ENCODE results near the gene CD274. TPM values are rescaled to one million over a fixed set of nuclear protein-coding genes. Genes with fewer than 3 reads are reported as not detected.

The CD274 gene
- polyA plus RNA-seq, 1 donor from 2014 or later, result 0.16 TPM

DNA sequence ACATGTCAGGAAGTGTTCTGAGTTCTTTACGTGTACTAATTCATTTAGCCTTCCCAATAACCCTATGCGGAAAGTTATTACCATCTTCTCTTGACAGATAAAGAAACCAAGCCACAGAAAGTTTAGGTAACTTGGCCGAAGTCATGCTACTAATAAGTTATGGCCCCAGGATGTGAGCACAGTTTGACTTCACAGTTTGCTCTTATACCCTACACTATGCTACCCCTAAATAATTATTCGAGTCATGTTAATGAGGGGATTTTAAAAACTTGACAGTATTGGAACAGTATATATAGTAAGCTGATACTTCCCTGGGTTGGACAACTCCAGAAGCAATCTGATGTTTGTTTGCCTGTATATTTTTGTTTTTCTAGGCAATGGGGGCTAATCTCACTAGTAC, 30.6 kb downstream of the CD274 start:
- no peak overlapping the region for H3K4me3 ChIP-seq (ENCODE audit: low read length)
- H4K20me1 ChIP-seq (ENCODE audit: insufficient read depth), result no peaks in the 10 kb centered on the region
- H3F3A ChIP-seq (ENCODE audit: insufficient read depth, low read length, poor library complexity, severe bottlenecking), result no peaks in the 10 kb centered on the region
- no peak overlapping the region for H3K27ac ChIP-seq (ENCODE audit: low read length)
- H3K79me2 ChIP-seq (replicated peaks; ENCODE audit: insufficient read depth, low read length), result no peaks in the 10 kb centered on the region
- no peaks in the 10 kb centered on the region for H3K9me2 ChIP-seq (ENCODE audit: insufficient read depth, low read length)
- no peak overlapping the region for H2AFZ ChIP-seq (ENCODE audit: low read depth, low read length)
- no peak overlapping the region for H3K4me2 ChIP-seq (ENCODE audit: low read length)
- no peak for TF ChIP-seq SMC3 (conservative IDR thresholded peaks at IDR 0.05; ENCODE audit: poor library complexity)
- TF ChIP-seq POLR2AphosphoS5 (IDR thresholded peaks at IDR 0.05), result no peak
- TF ChIP-seq EP300 (conservative IDR thresholded peaks at IDR 0.05; ENCODE audit: poor library complexity, severe bottlenecking), result no peak
- TF ChIP-seq, protein P1, sequence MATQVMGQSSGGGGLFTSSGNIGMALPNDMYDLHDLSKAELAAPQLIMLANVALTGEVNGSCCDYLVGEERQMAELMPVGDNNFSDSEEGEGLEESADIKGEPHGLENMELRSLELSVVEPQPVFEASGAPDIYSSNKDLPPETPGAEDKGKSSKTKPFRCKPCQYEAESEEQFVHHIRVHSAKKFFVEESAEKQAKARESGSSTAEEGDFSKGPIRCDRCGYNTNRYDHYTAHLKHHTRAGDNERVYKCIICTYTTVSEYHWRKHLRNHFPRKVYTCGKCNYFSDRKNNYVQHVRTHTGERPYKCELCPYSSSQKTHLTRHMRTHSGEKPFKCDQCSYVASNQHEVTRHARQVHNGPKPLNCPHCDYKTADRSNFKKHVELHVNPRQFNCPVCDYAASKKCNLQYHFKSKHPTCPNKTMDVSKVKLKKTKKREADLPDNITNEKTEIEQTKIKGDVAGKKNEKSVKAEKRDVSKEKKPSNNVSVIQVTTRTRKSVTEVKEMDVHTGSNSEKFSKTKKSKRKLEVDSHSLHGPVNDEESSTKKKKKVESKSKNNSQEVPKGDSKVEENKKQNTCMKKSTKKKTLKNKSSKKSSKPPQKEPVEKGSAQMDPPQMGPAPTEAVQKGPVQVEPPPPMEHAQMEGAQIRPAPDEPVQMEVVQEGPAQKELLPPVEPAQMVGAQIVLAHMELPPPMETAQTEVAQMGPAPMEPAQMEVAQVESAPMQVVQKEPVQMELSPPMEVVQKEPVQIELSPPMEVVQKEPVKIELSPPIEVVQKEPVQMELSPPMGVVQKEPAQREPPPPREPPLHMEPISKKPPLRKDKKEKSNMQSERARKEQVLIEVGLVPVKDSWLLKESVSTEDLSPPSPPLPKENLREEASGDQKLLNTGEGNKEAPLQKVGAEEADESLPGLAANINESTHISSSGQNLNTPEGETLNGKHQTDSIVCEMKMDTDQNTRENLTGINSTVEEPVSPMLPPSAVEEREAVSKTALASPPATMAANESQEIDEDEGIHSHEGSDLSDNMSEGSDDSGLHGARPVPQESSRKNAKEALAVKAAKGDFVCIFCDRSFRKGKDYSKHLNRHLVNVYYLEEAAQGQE (IDR thresholded peaks at IDR 0.05; ENCODE audit: borderline replicate concordance), result no peak
- TF ChIP-seq, protein P2, sequence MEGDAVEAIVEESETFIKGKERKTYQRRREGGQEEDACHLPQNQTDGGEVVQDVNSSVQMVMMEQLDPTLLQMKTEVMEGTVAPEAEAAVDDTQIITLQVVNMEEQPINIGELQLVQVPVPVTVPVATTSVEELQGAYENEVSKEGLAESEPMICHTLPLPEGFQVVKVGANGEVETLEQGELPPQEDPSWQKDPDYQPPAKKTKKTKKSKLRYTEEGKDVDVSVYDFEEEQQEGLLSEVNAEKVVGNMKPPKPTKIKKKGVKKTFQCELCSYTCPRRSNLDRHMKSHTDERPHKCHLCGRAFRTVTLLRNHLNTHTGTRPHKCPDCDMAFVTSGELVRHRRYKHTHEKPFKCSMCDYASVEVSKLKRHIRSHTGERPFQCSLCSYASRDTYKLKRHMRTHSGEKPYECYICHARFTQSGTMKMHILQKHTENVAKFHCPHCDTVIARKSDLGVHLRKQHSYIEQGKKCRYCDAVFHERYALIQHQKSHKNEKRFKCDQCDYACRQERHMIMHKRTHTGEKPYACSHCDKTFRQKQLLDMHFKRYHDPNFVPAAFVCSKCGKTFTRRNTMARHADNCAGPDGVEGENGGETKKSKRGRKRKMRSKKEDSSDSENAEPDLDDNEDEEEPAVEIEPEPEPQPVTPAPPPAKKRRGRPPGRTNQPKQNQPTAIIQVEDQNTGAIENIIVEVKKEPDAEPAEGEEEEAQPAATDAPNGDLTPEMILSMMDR (IDR thresholded peaks at IDR 0.05; ENCODE audit: poor library complexity, severe bottlenecking), result no peak
- TF ChIP-seq RAD21 (conservative IDR thresholded peaks at IDR 0.05), result no peak
- no peak for TF ChIP-seq EZH2 (IDR thresholded peaks at IDR 0.05; ENCODE audit: borderline replicate concordance, insufficient read depth, low read length, poor library complexity, severe bottlenecking)
- TF ChIP-seq TAF1 (IDR thresholded peaks at IDR 0.05; ENCODE audit: low read depth), result no peak
- no peak for TF ChIP-seq MXI1 (conservative IDR thresholded peaks at IDR 0.05; ENCODE audit: poor library complexity, severe bottlenecking)
- H3K36me3 ChIP-seq (ENCODE audit: insufficient read depth, low read length), result no peaks in the 10 kb centered on the region
- no peaks in the 10 kb centered on the region for H3K9me3 ChIP-seq (ENCODE audit: low read length)
- no peaks in the 10 kb centered on the region for H3K27me3 ChIP-seq (ENCODE audit: insufficient read depth, low read depth, low read length)
- no peak overlapping the region for H3K9ac ChIP-seq (ENCODE audit: low read length)

DNA sequence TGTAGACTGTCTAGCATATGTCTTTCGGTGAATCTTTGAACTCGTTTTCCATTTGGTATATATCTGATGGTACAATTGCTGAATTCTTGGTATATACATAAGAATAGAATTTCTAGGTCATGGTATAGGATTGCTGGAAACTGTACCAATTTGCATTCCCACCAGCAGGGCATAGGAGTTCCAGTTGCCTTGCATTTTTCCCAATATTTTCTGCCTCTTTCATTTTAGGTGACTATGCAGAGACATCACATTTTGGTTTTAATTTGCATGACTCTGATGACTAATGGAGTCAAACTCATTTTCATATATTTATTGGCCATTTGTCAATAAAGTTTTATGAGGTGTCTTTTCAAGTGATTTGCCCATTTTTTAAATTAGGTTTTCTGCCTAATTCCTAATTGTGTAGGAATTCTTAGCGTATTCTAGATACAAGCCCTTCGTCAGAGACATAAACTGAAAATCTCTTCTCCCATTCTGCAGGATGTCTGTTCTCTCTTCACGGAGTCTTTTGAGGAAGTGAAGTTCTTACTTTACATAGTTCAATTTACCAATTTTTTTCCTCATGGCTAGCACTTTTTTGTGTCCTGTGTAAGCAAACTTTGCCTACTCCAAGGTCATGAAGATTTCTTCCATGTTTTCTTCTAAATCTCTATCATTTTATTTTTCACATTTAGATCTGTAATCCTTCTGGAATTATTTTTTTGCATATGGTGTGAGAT, 31.1 kb downstream of the CD274 start:
- H3K9me2 ChIP-seq (ENCODE audit: insufficient read depth, low read length), result no peaks in the 10 kb centered on the region
- H3K27me3 ChIP-seq (ENCODE audit: insufficient read depth, low read depth, low read length), result no peaks in the 10 kb centered on the region
- H3F3A ChIP-seq (ENCODE audit: insufficient read depth, low read length, poor library complexity, severe bottlenecking), result no peaks in the 10 kb centered on the region
- no peak overlapping the region for H3K4me3 ChIP-seq (ENCODE audit: low read length)
- no peaks in the 10 kb centered on the region for H3K36me3 ChIP-seq (ENCODE audit: insufficient read depth, low read length)
- no peak for TF ChIP-seq EP300 (conservative IDR thresholded peaks at IDR 0.05; ENCODE audit: poor library complexity, severe bottlenecking)
- TF ChIP-seq RAD21 (conservative IDR thresholded peaks at IDR 0.05), result no peak
- TF ChIP-seq POLR2AphosphoS5 (IDR thresholded peaks at IDR 0.05), result no peak
- TF ChIP-seq, protein P2 (IDR thresholded peaks at IDR 0.05; ENCODE audit: poor library complexity, severe bottlenecking), result no peak
- TF ChIP-seq SMC3 (conservative IDR thresholded peaks at IDR 0.05; ENCODE audit: poor library complexity), result no peak
- no peak for TF ChIP-seq MXI1 (conservative IDR thresholded peaks at IDR 0.05; ENCODE audit: poor library complexity, severe bottlenecking)
- TF ChIP-seq EZH2 (IDR thresholded peaks at IDR 0.05; ENCODE audit: borderline replicate concordance, insufficient read depth, low read length, poor library complexity, severe bottlenecking), result no peak
- TF ChIP-seq TAF1 (IDR thresholded peaks at IDR 0.05; ENCODE audit: low read depth), result no peak
- TF ChIP-seq, protein P1 (IDR thresholded peaks at IDR 0.05; ENCODE audit: borderline replicate concordance), result no peak
- H4K20me1 ChIP-seq (ENCODE audit: insufficient read depth), result no peaks in the 10 kb centered on the region
- no peak overlapping the region for H2AFZ ChIP-seq (ENCODE audit: low read depth, low read length)
- no peaks in the 10 kb centered on the region for H3K79me2 ChIP-seq (replicated peaks; ENCODE audit: insufficient read depth, low read length)
- H3K4me2 ChIP-seq (ENCODE audit: low read length), result no peak overlapping the region
- H3K9ac ChIP-seq (ENCODE audit: low read length), result no peak overlapping the region
- no peaks in the 10 kb centered on the region for H3K9me3 ChIP-seq (ENCODE audit: low read length)
- no peak overlapping the region for H3K27ac ChIP-seq (ENCODE audit: low read length)

Data from neural cell (in vitro differentiated cells).